Fibroblast of skin of scalp (primary cell): Measurements from ENCODE around the gene KIF24. TPM values are rescaled to one million over a fixed set of nuclear protein-coding genes. Genes with fewer than 3 reads are reported as not detected.
A peak's percentile ranks its signal among the peaks of the same experiment; 100 is the strongest.
"Not testable (repeated sequence)": the region's sequence is repeated elsewhere in the genome, so short reads cannot be mapped to it uniquely, and the experiment has no call there.

ENCODE experiments used
- DNase-seq: peaks from one replicate; pipeline ENCODE4 v3.0.0-alpha.2; 2013
- polyA plus RNA-seq, 2 experiments: library from polyadenylated mRNA; unstranded; fragments of 120-200 nt; gene quantifications; one replicate each; pipeline ENCODE4 v1.2.1, GENCODE V29; 2013; ENCODE audit not compliant: insufficient read length in 2 of 2

The KIF24 gene, protein sequence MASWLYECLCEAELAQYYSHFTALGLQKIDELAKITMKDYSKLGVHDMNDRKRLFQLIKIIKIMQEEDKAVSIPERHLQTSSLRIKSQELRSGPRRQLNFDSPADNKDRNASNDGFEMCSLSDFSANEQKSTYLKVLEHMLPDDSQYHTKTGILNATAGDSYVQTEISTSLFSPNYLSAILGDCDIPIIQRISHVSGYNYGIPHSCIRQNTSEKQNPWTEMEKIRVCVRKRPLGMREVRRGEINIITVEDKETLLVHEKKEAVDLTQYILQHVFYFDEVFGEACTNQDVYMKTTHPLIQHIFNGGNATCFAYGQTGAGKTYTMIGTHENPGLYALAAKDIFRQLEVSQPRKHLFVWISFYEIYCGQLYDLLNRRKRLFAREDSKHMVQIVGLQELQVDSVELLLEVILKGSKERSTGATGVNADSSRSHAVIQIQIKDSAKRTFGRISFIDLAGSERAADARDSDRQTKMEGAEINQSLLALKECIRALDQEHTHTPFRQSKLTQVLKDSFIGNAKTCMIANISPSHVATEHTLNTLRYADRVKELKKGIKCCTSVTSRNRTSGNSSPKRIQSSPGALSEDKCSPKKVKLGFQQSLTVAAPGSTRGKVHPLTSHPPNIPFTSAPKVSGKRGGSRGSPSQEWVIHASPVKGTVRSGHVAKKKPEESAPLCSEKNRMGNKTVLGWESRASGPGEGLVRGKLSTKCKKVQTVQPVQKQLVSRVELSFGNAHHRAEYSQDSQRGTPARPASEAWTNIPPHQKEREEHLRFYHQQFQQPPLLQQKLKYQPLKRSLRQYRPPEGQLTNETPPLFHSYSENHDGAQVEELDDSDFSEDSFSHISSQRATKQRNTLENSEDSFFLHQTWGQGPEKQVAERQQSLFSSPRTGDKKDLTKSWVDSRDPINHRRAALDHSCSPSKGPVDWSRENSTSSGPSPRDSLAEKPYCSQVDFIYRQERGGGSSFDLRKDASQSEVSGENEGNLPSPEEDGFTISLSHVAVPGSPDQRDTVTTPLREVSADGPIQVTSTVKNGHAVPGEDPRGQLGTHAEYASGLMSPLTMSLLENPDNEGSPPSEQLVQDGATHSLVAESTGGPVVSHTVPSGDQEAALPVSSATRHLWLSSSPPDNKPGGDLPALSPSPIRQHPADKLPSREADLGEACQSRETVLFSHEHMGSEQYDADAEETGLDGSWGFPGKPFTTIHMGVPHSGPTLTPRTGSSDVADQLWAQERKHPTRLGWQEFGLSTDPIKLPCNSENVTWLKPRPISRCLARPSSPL (N-terminal part only)
- polyA plus RNA-seq (2013, experiment 1 of 2; ENCODE audit: insufficient read length): 1.9 TPM
- polyA plus RNA-seq (2013, experiment 2 of 2; ENCODE audit: insufficient read length): 1.8 TPM

DNA sequence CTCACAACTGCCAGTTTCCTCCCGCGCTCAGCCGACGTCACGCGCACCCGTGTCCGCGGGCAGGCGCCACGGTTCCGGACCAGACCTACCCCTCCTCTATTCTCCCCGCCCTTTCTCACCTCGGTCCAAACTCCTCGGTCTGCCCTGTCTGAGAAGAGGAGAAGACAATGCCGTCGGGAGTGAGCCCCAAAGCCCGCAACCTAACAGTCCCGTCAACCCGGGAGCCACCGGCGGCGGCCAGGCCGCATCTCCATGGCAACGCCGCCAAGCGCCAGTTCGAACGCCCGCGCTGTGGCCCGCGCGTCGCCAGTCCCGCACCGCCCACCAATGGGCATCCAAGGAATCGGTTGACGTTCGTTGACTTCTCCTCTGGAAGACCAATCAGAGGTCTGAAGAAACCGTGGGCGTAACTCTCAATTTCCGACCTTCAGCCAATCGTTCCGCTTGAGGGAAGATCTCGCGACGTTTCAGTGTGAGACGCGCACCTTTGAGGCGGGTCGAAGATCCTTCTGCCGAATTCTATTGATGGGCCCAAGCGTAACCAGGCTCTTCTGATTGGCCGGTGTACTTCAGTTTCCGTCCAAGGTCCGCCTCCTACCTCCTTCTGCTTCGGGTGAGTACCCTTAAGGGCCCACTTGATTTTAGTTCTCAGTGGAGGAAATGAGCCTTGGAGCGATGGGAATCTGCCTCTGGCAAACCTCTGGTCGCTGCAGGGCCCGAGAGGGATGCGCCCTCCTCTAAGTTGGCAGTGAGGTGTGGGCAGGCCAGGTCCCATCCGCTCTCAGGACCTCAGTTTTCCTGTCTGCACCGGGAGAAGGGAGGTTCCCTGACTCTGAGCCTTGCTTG is at the start of gene KIF24, which contains the start of gene NUDT2:
Gene KIF24, minus strand, starts transcription at position 282 of the 846 bp plus-strand sequence. CDS start 17,922 bp downstream, outside the sequence.
Gene NUDT2, plus strand, starts transcription at position 583 of the 846 bp plus-strand sequence. CDS start 9,471 bp downstream, outside the sequence.
- DNase-seq: peak; percentile 100

DNA sequence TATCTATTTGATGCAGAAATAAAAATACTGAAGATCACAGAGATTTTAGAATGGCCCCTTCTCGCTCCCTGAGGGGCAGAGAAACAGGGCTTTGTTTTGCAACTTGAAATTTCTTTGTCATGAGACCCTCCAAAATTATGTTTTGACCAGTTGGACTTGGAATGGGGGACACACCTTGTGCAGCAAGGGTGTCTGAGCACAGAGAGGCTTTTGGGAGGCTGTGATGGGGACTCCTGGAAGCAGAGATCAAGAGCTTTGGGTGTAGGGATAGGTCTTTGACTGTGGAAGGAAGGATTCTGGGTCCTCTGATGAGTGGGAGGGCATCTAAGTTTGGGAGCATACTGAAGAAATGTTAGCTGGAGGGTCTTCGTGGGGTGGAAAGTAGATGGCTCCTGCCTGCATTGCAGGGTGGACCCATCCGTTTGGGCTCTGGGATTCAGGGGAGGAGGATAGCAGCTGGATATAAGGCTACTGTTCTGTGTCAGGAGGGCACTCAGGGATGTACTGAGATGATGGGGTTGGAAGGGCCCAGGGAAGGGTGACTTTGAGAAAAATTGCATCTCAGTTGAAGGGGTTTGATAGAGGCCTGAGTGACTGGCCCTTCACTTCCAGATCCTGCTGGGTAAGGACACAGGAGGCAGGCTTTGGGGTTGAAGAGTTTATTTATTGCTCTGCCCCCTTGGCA is 49.5 kb upstream of the KIF24 start:
- DNase-seq: no peak

DNA sequence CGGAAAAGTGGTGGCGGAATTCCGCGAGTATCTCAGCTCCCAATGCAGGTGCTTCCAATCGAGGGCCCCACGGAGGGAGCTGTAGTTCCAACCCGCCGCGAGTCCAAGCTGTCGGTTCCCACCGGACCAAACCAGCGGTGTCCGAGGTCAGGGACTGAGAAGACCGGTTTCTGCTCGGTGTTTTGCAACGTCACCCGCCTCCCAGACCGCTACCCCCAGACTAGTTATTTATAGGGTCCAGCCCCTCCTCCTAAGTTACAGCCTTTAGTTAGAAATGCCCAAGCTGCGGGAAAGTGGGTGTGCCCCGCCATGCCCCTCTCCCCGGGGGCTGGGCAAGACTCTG is 48.3 kb upstream of the KIF24 start:
- no peak for DNase-seq

DNA sequence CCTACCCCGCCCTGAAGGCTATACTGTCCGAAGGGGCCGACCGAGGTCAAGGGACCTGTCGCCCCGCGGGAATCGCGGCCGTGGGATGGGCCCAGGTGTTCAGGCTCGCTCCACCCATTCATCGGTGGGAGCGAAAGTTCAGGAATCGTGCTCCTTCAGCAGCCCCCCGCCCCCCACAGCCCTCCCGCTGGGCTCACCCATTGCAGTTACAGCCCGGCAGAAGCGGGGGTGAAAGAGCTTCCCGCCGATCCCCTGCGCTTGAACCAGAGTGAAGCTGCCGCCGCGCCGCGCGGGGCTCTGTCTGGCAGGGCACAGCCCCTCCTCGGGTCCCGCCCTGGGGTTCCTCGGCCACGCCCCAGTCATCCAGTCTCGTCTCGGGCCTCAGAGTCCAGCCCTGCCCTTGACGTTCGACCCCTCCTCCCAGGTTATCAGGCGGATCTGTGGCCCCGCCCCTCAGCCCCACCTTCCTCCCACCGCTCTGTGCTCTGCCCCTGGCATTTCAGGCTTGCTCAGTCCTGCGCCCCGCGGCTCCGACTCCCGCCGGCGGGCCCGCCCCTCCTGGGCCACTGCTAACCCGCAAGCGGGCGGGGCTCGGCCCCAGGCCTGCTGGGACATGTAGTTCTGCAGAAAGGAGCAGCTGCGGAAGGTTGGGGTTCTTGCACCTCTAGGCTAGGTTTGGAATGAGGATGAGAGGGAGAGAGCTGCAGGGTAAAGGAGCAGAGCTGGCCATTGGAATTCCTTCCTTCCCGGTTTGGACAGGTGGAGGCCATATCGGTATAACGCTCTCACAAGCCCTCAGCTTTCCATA is 47.7 kb upstream of the KIF24 start, which contains the start of gene MYORG:
Gene MYORG, minus strand, starts transcription at position 303 of the 808 bp plus-strand sequence. CDS start 3,955 bp downstream, outside the sequence.
- peak; percentile 82 for DNase-seq

DNA sequence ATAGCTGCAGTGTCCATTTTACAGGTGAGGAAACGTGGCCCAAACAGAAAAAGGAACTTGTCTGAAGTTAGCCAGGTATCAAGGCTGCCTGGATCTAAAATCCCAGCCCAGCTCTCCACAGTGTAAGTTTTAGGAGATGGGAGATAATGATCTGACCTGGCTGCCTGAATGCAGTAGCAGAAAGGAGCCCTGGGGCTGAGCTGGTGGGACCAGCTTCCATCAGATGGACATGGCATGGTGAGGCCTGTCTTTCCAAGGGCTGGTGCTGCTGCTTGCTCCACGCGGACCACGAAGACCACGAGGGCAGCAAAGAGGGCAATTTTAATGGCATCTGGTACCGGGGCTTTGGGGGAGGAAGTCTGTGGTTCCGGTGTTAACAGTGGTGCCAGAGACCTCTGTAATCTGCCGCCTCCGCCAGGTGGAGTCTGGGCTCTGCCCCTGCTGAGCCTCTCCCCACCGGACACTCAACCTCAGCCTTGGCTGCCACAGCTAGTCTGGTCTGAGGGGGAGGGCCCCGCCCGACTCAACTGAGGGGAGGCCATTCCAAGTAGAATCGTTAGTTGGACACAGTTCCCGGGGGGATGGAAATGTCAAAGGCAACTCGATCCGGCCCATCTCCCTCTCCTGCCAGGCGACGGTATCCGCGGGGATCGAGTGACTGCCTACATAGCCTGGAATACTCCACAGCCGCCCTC is 47.0 kb upstream of the KIF24 start:
- DNase-seq: no peak

DNA sequence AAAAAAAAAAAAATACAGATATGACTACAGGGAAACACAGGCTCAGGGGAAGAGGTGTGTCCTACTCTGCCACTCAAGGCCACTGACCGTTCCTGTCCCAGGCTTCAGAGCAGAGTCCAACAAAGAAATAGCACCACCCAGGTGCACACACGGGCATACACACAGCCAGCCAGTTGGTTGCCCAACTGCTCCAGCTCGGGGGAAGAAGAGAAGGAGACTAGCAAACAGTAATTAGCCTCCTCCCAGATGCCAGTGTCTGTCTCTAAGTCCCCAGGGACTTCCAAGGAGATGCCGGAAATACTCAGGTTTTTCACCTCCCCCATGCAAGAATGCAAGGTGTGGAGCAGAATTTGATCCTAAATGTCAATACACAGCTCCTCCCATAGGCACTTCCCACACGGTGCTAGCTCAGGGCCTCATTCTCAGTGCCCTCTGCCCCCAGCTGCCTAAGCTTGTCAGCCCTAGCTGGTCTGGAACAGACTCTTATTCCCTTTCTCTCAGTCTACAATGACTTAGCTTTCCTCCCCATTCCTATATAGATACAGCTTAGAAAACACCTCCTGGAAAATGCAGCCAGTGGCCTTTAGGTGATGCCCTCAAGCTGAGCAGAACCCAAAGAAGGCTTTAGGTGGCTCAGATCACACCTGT is 46.0 kb upstream of the KIF24 start:
- no peak for DNase-seq

DNA sequence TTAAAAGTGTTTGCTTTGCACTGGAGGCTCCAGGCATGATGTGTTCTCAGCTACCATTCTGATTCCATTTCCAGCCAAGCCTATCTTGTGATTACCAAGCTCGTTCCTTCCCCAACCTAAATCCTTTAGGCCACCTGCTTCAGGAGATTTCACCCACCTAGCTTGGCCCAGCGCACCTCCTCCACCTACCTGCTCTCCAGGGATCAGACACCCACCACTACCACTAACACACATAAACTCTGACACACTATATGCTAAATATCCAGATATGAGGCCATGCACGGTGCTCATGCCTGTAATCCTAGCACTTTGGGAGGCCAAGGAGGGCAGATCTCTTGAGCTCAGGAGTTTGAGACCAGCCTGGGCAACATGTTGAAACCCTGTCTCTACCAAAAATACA is 45.3 kb upstream of the KIF24 start:
- no peak for DNase-seq

DNA sequence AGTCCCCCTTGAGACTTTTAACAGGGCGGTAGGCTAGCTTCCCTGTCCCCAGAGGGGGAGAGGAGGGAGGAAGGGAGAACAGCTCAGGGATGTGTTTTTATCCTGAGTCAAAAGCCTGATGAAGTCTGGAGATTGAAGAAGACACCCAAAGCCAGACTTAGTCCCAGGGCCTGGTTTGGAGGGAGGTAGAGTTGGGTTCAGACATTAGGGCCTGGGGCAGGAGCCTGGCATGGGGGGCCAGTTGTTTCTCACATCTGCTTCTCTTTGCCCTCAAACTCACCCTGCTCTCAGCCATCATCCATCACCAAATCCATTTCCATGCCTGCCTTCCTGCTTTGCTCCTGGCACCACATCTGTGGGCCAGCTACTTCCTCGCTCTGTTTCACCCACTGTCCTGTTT is 44.7 kb upstream of the KIF24 start:
- DNase-seq: no peak

DNA sequence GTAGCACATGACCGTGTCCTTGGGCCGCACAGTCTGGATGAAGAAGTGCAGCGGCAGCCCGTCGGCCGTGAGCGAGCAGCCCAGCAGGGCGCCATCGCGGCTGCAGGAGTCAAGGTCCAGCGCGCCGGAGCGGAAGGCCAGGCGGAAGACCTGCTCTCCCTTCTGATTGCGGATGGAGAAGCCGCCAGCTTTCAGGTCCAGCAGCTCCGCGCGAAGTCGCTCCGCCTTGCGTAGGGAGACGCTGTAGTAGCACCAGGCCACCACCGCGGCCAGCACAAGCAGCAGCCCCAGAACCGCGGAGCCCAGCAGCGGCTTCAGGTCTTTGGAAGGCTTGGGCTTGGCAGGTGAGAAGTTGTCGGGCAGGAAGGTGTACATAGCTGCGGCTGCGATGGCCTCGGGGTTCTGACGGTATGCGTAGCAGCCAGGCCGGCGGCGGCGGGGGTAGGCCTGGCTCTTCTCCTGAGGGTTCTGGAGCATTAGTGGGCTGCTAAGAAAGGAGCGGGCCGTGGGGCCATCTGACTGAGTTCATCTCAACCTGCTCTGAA is 43.5 kb upstream of the KIF24 start:
- no peak for DNase-seq

DNA sequence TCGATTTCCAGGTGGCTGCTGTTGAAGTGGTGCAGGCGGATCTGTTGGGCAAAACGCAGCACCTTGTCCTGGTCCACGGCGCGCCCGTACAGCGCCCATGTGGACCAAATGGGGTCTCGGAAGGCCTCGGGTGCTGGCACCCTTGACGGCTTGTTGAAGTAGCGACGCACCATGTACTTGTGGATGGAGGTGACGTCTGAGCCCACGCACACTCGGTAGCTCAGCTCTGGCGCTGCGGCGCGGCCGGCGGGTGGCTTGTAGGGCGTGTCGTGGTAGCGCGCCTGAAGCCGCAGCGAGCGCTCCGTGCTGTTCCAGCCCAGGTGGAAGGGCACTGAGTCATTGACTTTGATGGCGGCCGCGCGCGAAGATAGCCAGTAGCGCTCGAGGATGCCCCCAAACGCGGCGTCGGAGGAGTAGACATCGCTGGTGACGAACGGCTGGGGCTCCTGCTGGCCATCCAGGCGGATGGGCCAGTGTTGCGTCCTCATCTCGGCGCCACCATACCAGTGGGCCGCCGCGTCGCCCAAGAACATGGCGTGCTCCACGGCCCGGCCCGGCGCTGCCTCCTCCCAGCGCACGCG is 42.9 kb upstream of the KIF24 start:
- no peak for DNase-seq

DNA sequence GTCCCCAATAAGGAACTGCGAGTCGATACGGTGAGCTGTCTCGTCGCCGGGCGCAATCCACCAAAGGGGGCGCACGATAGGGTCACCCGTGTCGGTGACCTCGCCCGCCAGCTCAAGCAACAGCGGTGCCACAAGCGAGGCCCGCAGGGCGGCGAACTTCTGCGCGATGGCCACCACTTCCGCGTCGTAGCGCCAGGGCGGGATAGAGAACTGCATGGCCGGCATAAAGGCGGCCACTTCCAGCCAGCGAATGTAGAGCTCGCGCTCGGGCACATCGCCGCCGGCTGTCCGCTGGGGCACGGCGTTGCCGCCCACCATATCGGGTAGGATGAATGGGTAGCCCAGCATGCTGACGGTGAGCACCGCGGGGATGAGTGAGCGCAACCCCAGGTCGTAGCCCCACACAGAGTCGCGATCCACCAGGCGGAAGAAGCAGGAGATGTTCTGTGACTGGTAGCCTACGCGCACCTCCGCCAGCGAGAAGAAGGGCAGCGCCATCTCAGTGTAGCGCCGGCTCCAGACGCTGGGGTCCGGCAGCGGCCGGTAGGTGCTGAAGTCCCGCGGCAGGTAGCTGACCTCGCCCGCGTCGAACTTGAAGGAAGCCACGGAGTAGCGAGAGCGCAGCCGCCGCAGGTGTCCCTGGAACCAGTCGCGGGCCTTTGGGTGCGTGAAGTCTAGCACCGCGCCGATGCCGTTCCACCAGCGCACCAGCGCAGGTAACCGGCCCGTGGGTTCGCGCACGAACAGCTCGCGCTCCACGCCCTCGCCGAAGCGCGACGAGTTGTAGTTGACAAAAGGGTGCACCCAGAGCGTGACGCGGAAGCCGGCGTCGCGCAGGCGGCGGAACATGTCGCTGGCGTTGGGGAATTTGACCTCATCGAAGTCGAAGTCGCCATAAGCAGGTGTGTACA is 42.2 kb upstream of the KIF24 start:
- no peak for DNase-seq

DNA sequence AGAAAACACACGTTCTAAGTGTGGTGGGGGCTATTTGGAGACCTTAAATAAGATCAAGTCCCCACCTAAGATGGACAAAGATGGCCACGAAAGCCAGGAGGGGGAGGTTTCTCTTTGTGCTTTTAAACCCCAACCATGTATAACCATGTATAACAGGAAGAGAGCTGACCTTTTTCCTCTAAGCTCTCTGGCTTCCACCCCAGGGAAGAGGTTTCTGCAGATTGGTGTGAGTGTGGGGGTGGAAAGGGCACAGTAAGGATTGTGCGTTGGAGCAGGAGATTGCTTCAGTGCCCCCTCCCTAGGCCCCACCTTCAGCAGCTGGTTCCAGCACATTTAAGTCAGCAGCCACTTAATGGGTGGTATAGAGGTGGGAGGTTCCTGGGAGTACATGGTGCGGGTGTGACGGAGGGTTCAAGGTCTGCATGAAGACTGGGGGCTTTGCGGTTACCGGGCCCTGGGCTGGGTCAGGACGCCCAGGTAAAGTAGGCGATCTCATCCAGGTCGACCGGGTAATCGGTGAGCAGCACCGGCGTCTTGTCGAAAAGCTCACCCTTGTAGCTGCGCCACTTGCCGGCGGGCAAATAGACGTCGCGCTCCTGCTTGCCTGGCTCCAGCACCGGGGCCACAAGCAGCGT is 41.4 kb upstream of the KIF24 start:
- DNase-seq: no peak

DNA sequence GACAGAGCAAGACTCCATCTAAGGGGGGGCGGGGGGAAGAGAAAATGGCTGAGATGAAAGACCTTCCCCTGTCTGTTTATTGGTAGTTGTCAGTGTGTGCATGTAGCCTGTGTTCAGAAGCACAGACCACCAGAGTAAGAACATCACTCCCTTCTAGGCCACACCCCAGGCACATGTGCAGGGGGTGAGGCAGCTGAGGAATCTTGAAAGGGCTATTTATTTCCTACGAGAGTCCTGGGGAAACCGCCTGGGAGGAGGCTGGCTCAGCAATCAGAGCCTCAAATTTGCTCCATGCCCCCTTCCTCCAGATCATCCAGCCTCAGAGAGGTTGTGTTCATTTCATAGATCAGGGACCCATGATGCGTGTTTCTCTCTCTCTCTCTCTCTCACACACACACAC is 40.6 kb upstream of the KIF24 start:
- no peak for DNase-seq

DNA sequence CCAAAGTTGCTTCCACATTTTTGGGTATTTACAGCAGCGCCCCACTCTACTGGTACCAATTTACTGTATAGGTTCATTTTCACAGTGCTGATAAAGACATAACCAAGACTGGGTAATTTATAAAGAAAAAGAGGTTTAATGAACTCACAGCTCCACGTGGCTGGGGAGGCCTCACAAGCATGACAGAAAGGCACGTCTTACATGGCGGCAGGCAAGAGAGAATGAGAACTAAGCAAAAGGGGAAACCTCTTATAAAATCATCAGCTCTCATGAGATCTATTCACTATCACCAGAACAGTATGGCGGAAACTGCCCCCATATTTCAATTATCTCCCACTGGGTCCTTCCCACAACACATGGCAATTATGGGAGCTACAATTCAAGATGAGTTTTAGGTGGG is 39.7 kb upstream of the KIF24 start:
- not testable (repeated sequence) for DNase-seq

DNA sequence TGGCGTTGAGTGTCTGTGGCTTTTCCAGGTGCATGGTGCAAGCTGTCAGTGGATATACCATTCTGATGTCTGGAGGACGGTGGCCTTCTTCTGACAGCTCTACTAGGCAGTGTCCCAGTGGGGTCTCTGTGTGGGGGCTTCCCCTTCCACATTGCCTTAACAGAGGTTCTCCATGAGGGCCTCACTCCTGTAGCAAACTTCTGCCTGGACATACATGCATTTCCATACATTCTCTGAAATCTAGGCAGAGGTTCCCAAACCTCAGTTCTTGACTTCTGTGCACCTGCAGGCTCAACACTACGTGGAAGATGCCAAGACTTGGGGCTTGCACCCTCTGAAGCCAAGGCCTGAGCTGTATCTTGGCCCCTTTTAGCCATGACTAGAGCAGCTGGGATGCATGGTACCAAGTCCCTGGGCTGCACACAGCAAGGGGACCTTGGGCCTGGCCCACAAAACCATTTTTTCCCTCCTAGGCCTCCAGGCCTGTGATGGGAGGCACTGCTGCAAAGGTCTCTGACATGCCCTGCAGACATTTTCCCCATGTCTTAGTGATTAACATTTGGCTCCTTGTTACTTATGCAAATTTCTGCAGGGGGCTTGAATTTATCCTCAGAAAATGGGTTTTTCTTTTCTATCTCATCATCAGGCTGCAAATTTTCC is 38.8 kb upstream of the KIF24 start:
- not testable (repeated sequence) for DNase-seq

DNA sequence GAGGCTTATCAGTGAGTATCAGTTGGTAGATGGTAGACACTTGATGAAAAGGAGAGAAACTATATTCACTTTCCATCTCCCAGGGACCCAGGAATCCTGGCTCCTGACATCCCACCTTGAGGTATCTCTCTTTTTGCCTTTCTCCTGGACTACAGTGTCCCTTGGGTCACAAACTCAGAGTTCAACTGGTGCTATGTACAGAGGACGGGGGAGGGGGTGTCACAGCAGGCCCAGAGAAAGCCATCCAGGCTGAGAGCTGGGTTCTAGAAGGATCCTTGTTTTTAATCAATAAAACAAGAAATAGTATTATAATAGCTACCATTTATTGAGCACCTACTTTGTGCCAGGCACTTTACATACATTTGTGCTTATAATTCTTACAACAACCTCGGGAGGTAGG is 37.3 kb upstream of the KIF24 start:
- DNase-seq: no peak
